HG02623 (cell line): ENCODE results near the gene CFAP99.
A peak's percentile ranks its signal among the peaks of the same experiment; 100 is the strongest.
"Not testable (repeated sequence)": the region's sequence is repeated elsewhere in the genome, so short reads cannot be mapped to it uniquely, and the experiment has no call there.

Experiments used
- ATAC-seq: cut with Tn5 transposase; IDR thresholded peaks from one replicate; pipeline ENCODE4 v1.9.1; 2021; ENCODE audit warnings: moderate library complexity; ENCODE audit not compliant: unreplicated experiment

Gene CFAP99

GRCh38 chr4:2427383-2428334 lies 8.9 kb downstream of the CFAP99 start:
- ATAC-seq = no peak

GRCh38 chr4:2428496-2429213 lies 9.9 kb downstream of the CFAP99 start:
- no peak for ATAC-seq

- not testable (repeated sequence) for ATAC-seq
Measured at GRCh38 chr4:2429945-2430757, 11.4 kb downstream of the CFAP99 start.

GRCh38 chr4:2432004-2432403 lies 13.2 kb downstream of the CFAP99 start:
- no peak for ATAC-seq

- ATAC-seq = no peak
Measured at GRCh38 chr4:2432991-2433530, 14.3 kb downstream of the CFAP99 start.

- no peak for ATAC-seq
Measured at GRCh38 chr4:2433609-2434350, 15.0 kb downstream of the CFAP99 start.

GRCh38 chr4:2434420-2434819 lies 15.7 kb downstream of the CFAP99 start:
- no peak for ATAC-seq

- no peak for ATAC-seq
Measured at GRCh38 chr4:2436301-2436700, 17.5 kb downstream of the CFAP99 start.

- ATAC-seq = no peak
Measured at GRCh38 chr4:2436761-2437474, 18.2 kb downstream of the CFAP99 start.

GRCh38 chr4:2437475-2438215 lies 18.9 kb downstream of the CFAP99 start:
- ATAC-seq = no peak

GRCh38 chr4:2438822-2439718 lies 20.3 kb downstream of the CFAP99 start:
- no peak for ATAC-seq

- peak; percentile 73 for ATAC-seq
Measured at GRCh38 chr4:2441393-2442174, 22.8 kb downstream of the CFAP99 start.

- ATAC-seq = no peak
Measured at GRCh38 chr4:2442175-2442993, 23.6 kb downstream of the CFAP99 start.

GRCh38 chr4:2443061-2443730 lies 24.4 kb downstream of the CFAP99 start:
- ATAC-seq = no peak

GRCh38 chr4:2443956-2444740 lies 25.4 kb downstream of the CFAP99 start:
- ATAC-seq = no peak
